BLaER1 treated with 17β-estradiol and CSF1 and Interleukin-3, amounts not matched to agents 10 nM and 100 nM (cell line): ENCODE results near the gene PRAC2.

ENCODE experiments used
- H3K27ac ChIP-seq, 11 experiments: shearing (Covaris generic); formaldehyde crosslinking; 2 replicates each; pipeline ENCODE4 v1.8.1; 2022
- H3K27me3 ChIP-seq, 11 experiments: shearing (Covaris generic); formaldehyde crosslinking; 2 replicates each; pipeline ENCODE4 v1.8.1; 2022
- H3K36me3 ChIP-seq, 11 experiments: shearing (Covaris generic); formaldehyde crosslinking; 2 replicates each; pipeline ENCODE4 v1.8.1; 2022
- H3K4me1 ChIP-seq, 10 experiments: shearing (Covaris generic); formaldehyde crosslinking; 2 replicates each; pipeline ENCODE4 v1.8.1; 2022
- H3K4me2 ChIP-seq, 11 experiments: shearing (Covaris generic); formaldehyde crosslinking; 2 replicates each; pipeline ENCODE4 v1.8.1; 2022
- H3K4me3 ChIP-seq, 10 experiments: shearing (Covaris generic); formaldehyde crosslinking; 2 replicates each; pipeline ENCODE4 v1.8.1; 2022
- H3K9ac ChIP-seq, 11 experiments: shearing (Covaris generic); formaldehyde crosslinking; 2 replicates each; pipeline ENCODE4 v1.8.1; 2022
- H3K9me3 ChIP-seq, 11 experiments: shearing (Covaris generic); formaldehyde crosslinking; replicated peaks in 1 of 11; 2 replicates each; pipeline ENCODE4 v1.8.1; 2022
- H4K20me1 ChIP-seq, 11 experiments: shearing (Covaris generic); formaldehyde crosslinking; 2 replicates each; pipeline ENCODE4 v1.8.1; 2022
- Cebpa-rat ChIP-seq, 11 experiments: shearing (Covaris generic); IDR thresholded peaks; 2 replicates each; pipeline ENCODE4 v1.8.1; 2022

PRAC2 gene

GRCh38 chr17:48754500-48755261 is 31.7 kb downstream of the PRAC2 start:
- peak overlapping the region in 3 of 11 experiments; percentile 43 to 75 (median 73); a peak in 5 of 22 replicates for H3K4me2 ChIP-seq
- TF ChIP-seq Cebpa-rat (IDR thresholded peaks at IDR 0.05): no peak
- peaks cover 0 to 49% (median 4%) of the 10 kb centered on the region in 10 experiments; a peak in 10 of 20 replicates for H3K4me1 ChIP-seq
- H3K9me3 ChIP-seq: peaks cover 0 to 8% (median 0%) of the 10 kb centered on the region in 11 experiments; a peak in 6 of 22 replicates
- no peaks in the 10 kb centered on the region for H3K36me3 ChIP-seq
- H3K9ac ChIP-seq: no peak overlapping the region
- peaks cover 85 to 100% (median 98%) of the 10 kb centered on the region in 11 experiments for H3K27me3 ChIP-seq
- peaks cover 0 to 59% (median 52%) of the 10 kb centered on the region in 11 experiments; a peak in 17 of 22 replicates for H4K20me1 ChIP-seq
- H3K27ac ChIP-seq: no peak overlapping the region
- H3K4me3 ChIP-seq: no peak overlapping the region; a peak in 1 of 20 replicates

GRCh38 chr17:48755356-48755755 is 32.4 kb downstream of the PRAC2 start:
- peaks cover 78 to 98% (median 94%) of the 10 kb centered on the region in 11 experiments for H3K27me3 ChIP-seq
- TF ChIP-seq Cebpa-rat (IDR thresholded peaks at IDR 0.05): no peak
- H3K4me3 ChIP-seq: no peak overlapping the region
- no peaks in the 10 kb centered on the region for H3K36me3 ChIP-seq
- no peak overlapping the region for H3K9ac ChIP-seq
- H3K27ac ChIP-seq: no peak overlapping the region
- H3K4me1 ChIP-seq: peaks cover 0 to 49% (median 4%) of the 10 kb centered on the region in 10 experiments; a peak in 10 of 20 replicates
- H3K4me2 ChIP-seq: peak overlapping the region in 3 of 11 experiments; percentile 43 to 75 (median 73); a peak in 5 of 22 replicates
- peaks cover 0 to 8% (median 0%) of the 10 kb centered on the region in 11 experiments; a peak in 6 of 22 replicates for H3K9me3 ChIP-seq
- peaks cover 0 to 52% (median 45%) of the 10 kb centered on the region in 11 experiments; a peak in 16 of 22 replicates for H4K20me1 ChIP-seq

GRCh38 chr17:48756830-48757251 is 33.9 kb downstream of the PRAC2 start:
- Histone ChIP-seq H3K9me3 (peaks cover 0 to 8% (median 0%) of the 10 kb centered on the region in 11 experiments; a peak in 6 of 22 replicates), H3K27ac (no peak overlapping the region), H3K9ac (no peak overlapping the region), H3K4me3 (no peak overlapping the region), H4K20me1 (peaks cover 0 to 37% (median 33%) of the 10 kb centered on the region in 11 experiments; a peak in 16 of 22 replicates), H3K4me2 (peak overlapping the region in 6 of 11 experiments; percentile 2 to 77 (median 36); a peak in 9 of 22 replicates), H3K36me3 (no peaks in the 10 kb centered on the region), H3K27me3 (peaks cover 63 to 95% (median 81%) of the 10 kb centered on the region in 11 experiments), H3K4me1 (peaks cover 0 to 49% (median 4%) of the 10 kb centered on the region in 10 experiments; a peak in 10 of 20 replicates)
- no peak for TF ChIP-seq Cebpa-rat (IDR thresholded peaks at IDR 0.05)

DNA sequence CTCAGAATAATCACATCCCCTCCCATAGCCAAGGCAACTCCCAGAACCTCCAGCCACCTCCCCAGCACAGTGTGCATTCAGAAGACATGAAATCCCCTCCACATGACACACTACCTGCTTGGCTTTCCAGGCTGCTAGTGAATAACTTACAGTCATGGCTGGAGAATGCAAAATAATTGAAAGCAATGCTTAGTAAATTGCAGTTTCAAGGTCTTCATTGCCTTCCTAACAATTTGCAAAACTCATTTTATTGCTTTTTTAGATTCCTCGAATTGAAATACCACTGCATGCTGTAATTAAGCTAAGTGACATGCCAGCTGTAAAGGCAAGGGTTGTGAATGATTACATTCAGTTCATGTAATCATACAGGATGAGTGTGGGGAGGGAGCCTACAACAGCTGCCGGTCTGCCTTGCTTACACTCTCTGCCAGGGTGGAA is 34.6 kb downstream of the PRAC2 start:
- Histone ChIP-seq H3K27me3 (peaks cover 56 to 88% (median 73%) of the 10 kb centered on the region in 11 experiments), H4K20me1 (peaks cover 0 to 30% (median 26%) of the 10 kb centered on the region in 11 experiments; a peak in 15 of 22 replicates), H3K4me1 (peaks cover 0 to 49% (median 4%) of the 10 kb centered on the region in 10 experiments; a peak in 10 of 20 replicates), H3K9ac (no peak overlapping the region), H3K4me2 (peak overlapping the region in 6 of 11 experiments; percentile 2 to 77 (median 36); a peak in 8 of 22 replicates), H3K27ac (no peak overlapping the region), H3K9me3 (peaks cover 0 to 8% (median 0%) of the 10 kb centered on the region in 11 experiments; a peak in 6 of 22 replicates), H3K4me3 (no peak overlapping the region), H3K36me3 (no peaks in the 10 kb centered on the region)
- TF ChIP-seq Cebpa-rat (IDR thresholded peaks at IDR 0.05): no peak

DNA sequence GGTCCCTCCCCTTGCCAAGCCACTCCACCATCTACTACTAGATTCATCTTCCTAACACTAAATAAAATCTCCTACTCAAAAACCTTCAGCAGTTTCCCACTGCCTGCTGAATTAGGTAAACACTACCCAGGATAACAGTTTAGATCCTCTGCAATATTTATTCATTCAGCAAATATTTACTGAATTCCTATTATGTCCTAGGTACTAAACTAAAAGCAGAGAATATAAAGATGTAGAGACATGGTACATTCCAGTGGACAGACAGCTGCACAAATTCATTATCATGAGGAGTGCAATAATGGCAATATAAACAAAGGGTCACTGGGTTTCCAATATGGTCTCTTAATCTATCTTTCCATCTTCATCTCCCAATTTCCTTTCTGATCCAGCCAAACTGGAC is 36.3 kb downstream of the PRAC2 start:
- no peak overlapping the region for H3K27ac ChIP-seq
- peaks cover 0 to 13% (median 10%) of the 10 kb centered on the region in 11 experiments; a peak in 14 of 22 replicates for H4K20me1 ChIP-seq
- H3K4me2 ChIP-seq: no peak overlapping the region
- no peak overlapping the region for H3K4me3 ChIP-seq
- H3K27me3 ChIP-seq: peaks cover 38 to 84% (median 58%) of the 10 kb centered on the region in 11 experiments
- H3K9me3 ChIP-seq: peaks cover 0 to 8% (median 0%) of the 10 kb centered on the region in 11 experiments; a peak in 6 of 22 replicates
- TF ChIP-seq Cebpa-rat (IDR thresholded peaks at IDR 0.05): no peak
- H3K9ac ChIP-seq: no peak overlapping the region
- H3K4me1 ChIP-seq: peaks cover 0 to 37% (median 4%) of the 10 kb centered on the region in 10 experiments; a peak in 10 of 20 replicates
- no peaks in the 10 kb centered on the region for H3K36me3 ChIP-seq

DNA sequence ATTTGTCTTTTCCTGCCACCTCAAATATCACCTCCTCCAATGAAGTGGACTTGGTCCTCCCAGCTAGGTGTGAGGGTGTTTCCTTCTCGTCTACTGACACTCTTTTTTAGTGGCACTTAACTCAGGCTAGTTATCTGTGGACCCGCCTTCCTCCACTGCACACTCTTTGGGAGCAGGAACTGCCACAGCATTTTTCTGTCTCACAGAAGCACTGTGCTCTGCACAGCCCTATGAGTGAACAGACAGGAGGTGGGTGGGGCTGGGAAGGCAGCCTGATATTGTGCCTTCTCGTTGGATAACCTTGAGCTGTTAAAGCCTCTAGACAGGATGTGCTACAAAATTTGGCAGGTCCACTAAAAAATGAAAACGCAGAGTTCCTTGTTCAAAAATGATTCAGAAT is 37.4 kb downstream of the PRAC2 start:
- H4K20me1 ChIP-seq: peaks cover 0 to 3% (median 0%) of the 10 kb centered on the region in 11 experiments; a peak in 3 of 22 replicates
- no peaks in the 10 kb centered on the region for H3K36me3 ChIP-seq
- no peak overlapping the region for H3K9ac ChIP-seq
- H3K4me2 ChIP-seq: no peak overlapping the region
- no peak overlapping the region for H3K4me3 ChIP-seq
- H3K9me3 ChIP-seq: no peaks in the 10 kb centered on the region
- H3K4me1 ChIP-seq: peaks cover 0 to 26% (median 4%) of the 10 kb centered on the region in 10 experiments; a peak in 10 of 20 replicates
- no peak for TF ChIP-seq Cebpa-rat (IDR thresholded peaks at IDR 0.05)
- H3K27me3 ChIP-seq: peaks cover 27 to 77% (median 46%) of the 10 kb centered on the region in 11 experiments
- H3K27ac ChIP-seq: no peak overlapping the region

DNA sequence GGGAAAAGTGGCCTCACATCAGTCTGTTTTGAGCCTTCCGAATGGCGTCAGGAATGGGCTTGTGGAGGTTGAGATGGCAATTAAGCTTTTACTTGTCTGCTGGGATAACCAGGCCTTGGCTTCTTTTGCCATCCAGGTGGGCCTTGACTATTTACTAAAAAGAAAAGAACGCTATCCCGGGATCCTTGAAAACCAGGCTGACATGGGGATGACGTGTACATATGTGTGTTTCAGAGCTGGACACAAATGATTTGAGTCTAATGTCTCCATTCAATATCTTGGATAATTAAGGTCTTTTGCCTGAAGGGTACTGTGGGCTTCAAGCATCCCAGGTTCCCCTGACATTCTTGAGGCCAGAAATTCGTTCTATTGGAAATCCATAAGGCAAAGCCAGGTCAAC is 38.1 kb downstream of the PRAC2 start:
- Histone ChIP-seq H3K36me3 (no peaks in the 10 kb centered on the region), H3K4me2 (no peak overlapping the region), H4K20me1 (peaks cover 0 to 2% (median 0%) of the 10 kb centered on the region in 11 experiments; a peak in 1 of 22 replicates), H3K4me1 (peaks cover 0 to 19% (median 4%) of the 10 kb centered on the region in 10 experiments; a peak in 10 of 20 replicates), H3K9ac (no peak overlapping the region), H3K9me3 (no peaks in the 10 kb centered on the region), H3K27me3 (peaks cover 20 to 70% (median 39%) of the 10 kb centered on the region in 11 experiments), H3K4me3 (no peak overlapping the region), H3K27ac (no peak overlapping the region)
- TF ChIP-seq Cebpa-rat (IDR thresholded peaks at IDR 0.05): no peak

DNA sequence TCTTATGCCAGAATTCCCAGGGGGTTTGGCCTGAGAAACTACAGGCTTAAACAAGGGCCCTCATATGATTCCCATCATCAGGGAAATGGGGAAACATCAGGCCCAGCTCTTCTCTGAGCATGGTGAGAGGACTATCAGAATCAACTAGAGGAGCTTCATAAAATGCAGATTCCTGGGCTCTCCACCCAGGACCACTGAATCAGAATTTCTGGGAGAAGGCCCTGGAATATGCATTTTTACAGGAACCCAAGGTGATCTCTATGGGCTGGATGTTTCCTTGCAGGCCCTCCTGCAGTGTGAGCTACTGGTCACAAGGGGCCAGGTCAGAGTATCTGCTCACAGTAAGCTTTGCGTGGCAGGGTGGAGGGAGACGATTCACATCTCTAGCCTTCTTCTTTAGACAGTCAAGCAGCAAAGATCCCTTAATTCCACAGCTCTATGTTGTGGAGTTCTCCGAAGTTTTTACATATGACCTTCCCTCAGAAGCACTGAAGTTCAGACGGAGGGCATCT is 44.3 kb downstream of the PRAC2 start:
- Histone ChIP-seq H3K9ac (no peak overlapping the region), H3K4me2 (no peak overlapping the region), H3K27ac (no peak overlapping the region), H3K4me1 (peaks cover 28 to 39% (median 35%) of the 10 kb centered on the region in 10 experiments), H3K9me3 (no peaks in the 10 kb centered on the region), H3K36me3 (no peaks in the 10 kb centered on the region), H3K4me3 (no peak overlapping the region), H3K27me3 (peaks cover 0 to 28% (median 0%) of the 10 kb centered on the region in 11 experiments; a peak in 4 of 22 replicates), H4K20me1 (no peaks in the 10 kb centered on the region)
- no peak for TF ChIP-seq Cebpa-rat (IDR thresholded peaks at IDR 0.05)
